A549 (cell line): Measurements from ENCODE around the gene ZNF700.

Source experiments
- CTCF ChIP-seq: fragments of >200 bp; sonication (Bioruptor Twin); formaldehyde crosslinking; IDR thresholded peaks from 3 replicates; pipeline ENCODE4 v1.5.1; 2016
- MAX ChIP-seq: IDR thresholded peaks from 2 replicates; pipeline ENCODE4 v1.6.1; 2012
- RFX5 ChIP-seq: fragments of 450-650 bp; IDR thresholded peaks from 2 replicates; pipeline ENCODE4 v1.7.1; 2014; ENCODE audit warnings: antibody characterized with exemption, mild to moderate bottlenecking, moderate library complexity
- SMC3 ChIP-seq: fragments of >200 bp; sonication (Bioruptor Twin); formaldehyde crosslinking; IDR thresholded peaks from 3 replicates; pipeline ENCODE4 v1.6.1; 2018; ENCODE audit warnings: inconsistent platforms
- USF2 ChIP-seq: fragments of 450-650 bp; IDR thresholded peaks from 2 replicates; pipeline ENCODE4 v1.6.1; 2014; ENCODE audit warnings: antibody characterized with exemption
- ZSCAN20 ChIP-seq: fragments of 250-450 bp; sonication (Bioruptor Pico); IDR thresholded peaks from 2 replicates; pipeline ENCODE4 v1.8.0; 2022; ENCODE audit warnings: mild to moderate bottlenecking, moderate library complexity

- TF ChIP-seq ZSCAN20 (CRISPR knock-in tag): no peak
- TF ChIP-seq USF2: no peak
- no peak for TF ChIP-seq CTCF
- TF ChIP-seq RFX5: no peak
- TF ChIP-seq MAX: no peak
- no peak for TF ChIP-seq SMC3
Observed at GRCh38 chr19:11902228-11902627, 22.7 kb upstream of the ZNF700 start.
